Endothelial cell of umbilical vein (primary cell): ENCODE measurements around the gene SLAMF1. TPM values are rescaled to one million over a fixed set of nuclear protein-coding genes. Genes with fewer than 3 reads are reported as not detected.

ENCODE experiments used
- BruUV-seq: library from RNA; stranded (reverse); fragments of 400-500 nt; replicated peaks from 2 replicates; lab custom pipeline; 2021; lab: Mats Ljungman, UMichigan
- CTCF ChIA-PET: fragments of 300-600, 350-600 bp; sonication (Branson Sonifier 250); formaldehyde crosslinking; loops from one replicate; lab custom pipeline; 2021; ENCODE audit warnings: antibody characterized with exemption, inconsistent platforms; lab: Charles Lee
- POLR2A ChIA-PET: fragments of 300-600, 350-600 bp; sonication (Branson Sonifier 250); formaldehyde crosslinking; loops from one replicate; lab custom pipeline; 2021; ENCODE audit warnings: antibody characterized with exemption, inconsistent platforms; lab: Charles Lee
- DNase-seq: peaks from one replicate; pipeline ENCODE4 v3.0.0-alpha.2; 2011; ENCODE audit warnings: low read depth, low spot score
- FAIRE-seq: peaks from 2 replicates; lab custom pipeline; 2011; peaks lifted over from hg19 to GRCh38; lab: Jason Lieb, UNC
- H2AFZ ChIP-seq: 2 replicates; pipeline ENCODE4 v1.6.0; 2012; ENCODE audit warnings: low read depth, low read length, control low read depth, inconsistent platforms
- H3K27ac ChIP-seq: 2 replicates; pipeline ENCODE4 v1.5.1; 2011; ENCODE audit warnings: low read depth, mild to moderate bottlenecking, control low read depth, low read length, moderate library complexity; ENCODE audit not compliant: insufficient read depth
- H3K27me3 ChIP-seq, 2 experiments: 2 replicates each; pipeline versions ENCODE4 v1.6.0 to v1.6.1; 2011; ENCODE audit warnings: low read length in 2 of 2, mixed read lengths in 1 of 2; ENCODE audit not compliant: control insufficient read depth in 2 of 2, insufficient read depth in 2 of 2
- H3K36me3 ChIP-seq, 2 experiments: 2 replicates in 1 of 2; 3 replicates in 1 of 2; pipeline ENCODE4 v1.5.1; 2011; ENCODE audit warnings: low read length in 2 of 2, mild to moderate bottlenecking in 1 of 2, moderate library complexity in 1 of 2; ENCODE audit not compliant: control insufficient read depth in 2 of 2, insufficient read depth in 2 of 2; ENCODE audit errors: extremely low read depth in 1 of 2
- H3K4me1 ChIP-seq: 3 replicates; pipeline ENCODE4 v1.5.1; 2011; ENCODE audit warnings: mild to moderate bottlenecking, low read length; ENCODE audit not compliant: control insufficient read depth, insufficient read depth; ENCODE audit errors: extremely low read depth
- H3K4me2 ChIP-seq: 2 replicates; pipeline ENCODE4 v1.6.1; 2011; ENCODE audit warnings: low read length, control low read depth, mixed read lengths; ENCODE audit not compliant: insufficient read depth
- H3K4me3 ChIP-seq, 3 experiments: fragments of 200-600 bp in 1 of 3; sonication (generic), shearing (Covaris generic) in 1 of 3; replicated peaks in 1 of 3; 2 replicates each; pipeline ENCODE4 v1.5.1; 2011 to 2016; ENCODE audit warnings: control low read depth in 3 of 3, low read length in 3 of 3, mild to moderate bottlenecking in 2 of 3, inconsistent platforms in 1 of 3, low read depth in 1 of 3, moderate library complexity in 1 of 3; ENCODE audit not compliant: insufficient read depth in 1 of 3
- H3K79me2 ChIP-seq: 2 replicates; pipeline ENCODE4 v1.6.0; 2012; ENCODE audit warnings: low read length, inconsistent platforms; ENCODE audit not compliant: control insufficient read depth, insufficient read depth
- H3K9ac ChIP-seq: replicated peaks from 2 replicates; pipeline ENCODE3; 2011; ENCODE audit warnings: low read length, control low read depth; ENCODE audit not compliant: insufficient read depth; ENCODE audit errors: extremely low read depth
- H3K9me1 ChIP-seq: replicated peaks from 3 replicates; pipeline ENCODE4 v1.6.0; 2011; ENCODE audit warnings: mild to moderate bottlenecking, low read length; ENCODE audit not compliant: control insufficient read depth, insufficient read depth; ENCODE audit errors: extremely low read depth
- H3K9me3 ChIP-seq: replicated peaks from 2 replicates; pipeline ENCODE4 v1.5.1; 2012; ENCODE audit warnings: low read length, inconsistent platforms; ENCODE audit not compliant: control insufficient read depth, insufficient read depth
- H4K20me1 ChIP-seq: replicated peaks from 2 replicates; pipeline ENCODE3; 2011; ENCODE audit warnings: mild to moderate bottlenecking, low read length; ENCODE audit not compliant: control insufficient read depth, insufficient read depth; ENCODE audit errors: extremely low read depth
- CTCF ChIP-seq, 2 donors: IDR thresholded peaks; 1 replicate in 1 of 2; 2 replicates in 1 of 2; pipeline ENCODE4 v1.5.1; 2011; ENCODE audit warnings: low read length in 2 of 2, mild to moderate bottlenecking in 2 of 2, moderate library complexity in 2 of 2, control low read depth in 1 of 2, inconsistent platforms in 1 of 2, low read depth in 1 of 2; ENCODE audit not compliant: insufficient read depth in 1 of 2; ENCODE audit errors: extremely low read depth in 1 of 2
- EZH2 ChIP-seq: IDR thresholded peaks from 2 replicates; pipeline ENCODE4 v1.6.1; 2012; ENCODE audit warnings: borderline replicate concordance, low read depth, mild to moderate bottlenecking, moderate library complexity, low read length, inconsistent platforms; ENCODE audit not compliant: severe bottlenecking
- FOS ChIP-seq: IDR thresholded peaks from 2 replicates; pipeline ENCODE4 v1.6.1; 2011; ENCODE audit warnings: mild to moderate bottlenecking, low read length, moderate library complexity, borderline replicate concordance; ENCODE audit not compliant: insufficient read depth
- GATA2 ChIP-seq: IDR thresholded peaks from 2 replicates; pipeline ENCODE4 v1.7.0; 2011; ENCODE audit warnings: low read depth, mild to moderate bottlenecking, moderate library complexity, mixed read lengths, low read length; ENCODE audit not compliant: insufficient read length, insufficient read depth
- JUN ChIP-seq: IDR thresholded peaks from 2 replicates; pipeline ENCODE4 v1.6.1; 2011; ENCODE audit warnings: borderline replicate concordance, low read depth; ENCODE audit not compliant: insufficient read length, insufficient read depth
- MAX ChIP-seq: IDR thresholded peaks from 2 replicates; pipeline ENCODE4 v1.6.1; 2011; ENCODE audit not compliant: insufficient read depth, insufficient read length
- MYC ChIP-seq: IDR thresholded peaks from one replicate; pipeline ENCODE4 v1.6.1; 2011; ENCODE audit warnings: mild to moderate bottlenecking, low read depth, low read length
- POLR2A ChIP-seq: IDR thresholded peaks from 2 replicates; pipeline ENCODE4 v1.6.1; 2012; ENCODE audit warnings: low read depth, mild to moderate bottlenecking, control low read depth, low read length
- POLR2AphosphoS5 ChIP-seq: IDR thresholded peaks from 2 replicates; pipeline ENCODE4 v1.6.1; 2012; ENCODE audit warnings: low read depth, mild to moderate bottlenecking, control low read depth, low read length, moderate library complexity; ENCODE audit not compliant: insufficient read depth
- dilution Hi-C: fragments of 300-500 bp; cut with MboI; formaldehyde crosslinking; loops from one replicate; pipeline ENCODE4 v1.15.0; 2019; ENCODE audit warnings: low sequenced_read_pairs; ENCODE audit not compliant: extremely low pct_ligation_motif_present
- intact Hi-C: fragments of 100-400 bp; cut with micrococcal nuclease; formaldehyde crosslinking; loops from one replicate; pipeline ENCODE4 v1.10.0; 2022
- polyA plus RNA-seq, 4 experiments: library from polyadenylated mRNA; depleted of rRNA in 3 of 4; stranded (reverse) in 3 of 4; unstranded in 1 of 4; fragments of >200 nt; gene quantifications; 2 replicates each; pipeline versions ENCODE4 v1.2.1 to v1.2.3, GENCODE V29; 2011 to 2012; ENCODE audit warnings: missing spikeins in 1 of 4
- total RNA-seq: library from RNA; stranded (reverse); gene quantifications from 2 replicates; pipeline ENCODE4 v1.2.3, GENCODE V29; 2021

SLAMF1 gene
- total and polyA plus RNA-seq, 2 donors (not counting 3 experiments of a cell fraction or from before 2014, with no cell fraction given), result not detected

GRCh38 chr1:160671603-160672517 is 25.0 kb upstream of the SLAMF1 start:
- Histone ChIP-seq H3K27me3 (peaks cover 0 to 3% of the 10 kb centered on the region in 2 experiments), H4K20me1 (no peaks in the 10 kb centered on the region), H3K4me1 (no peaks in the 10 kb centered on the region), H3K4me3 (no peak overlapping the region), H3K4me2 (no peak overlapping the region), H3K27ac (no peak overlapping the region), H3K9me1 (no peaks in the 10 kb centered on the region), H3K9ac (no peak overlapping the region), H3K79me2 (no peaks in the 10 kb centered on the region), H2AFZ (no peak overlapping the region), H3K9me3 (no peaks in the 10 kb centered on the region), H3K36me3 (no peaks in the 10 kb centered on the region)
- TF ChIP-seq EZH2, result no peak
- no peak for TF ChIP-seq MAX
- TF ChIP-seq CTCF (IDR thresholded peaks at IDR 0.05; ENCODE audit: extremely low read depth in 1 of 2, insufficient read depth in 1 of 2, low read depth in 1 of 2, low read length in 2 of 2), result no peak
- TF ChIP-seq GATA2, result no peak
- no peak for TF ChIP-seq MYC
- no peak for TF ChIP-seq FOS
- TF ChIP-seq POLR2AphosphoS5, result no peak
- TF ChIP-seq JUN, result no peak
- no peak for TF ChIP-seq POLR2A
- FAIRE-seq (no peak), DNase-seq (no peak)
- BruUV-seq, result no TSS peak
- dilution Hi-C loops, result no loop called here
- ChIA-PET POLR2A (no interaction called here), CTCF (no interaction called here)
- intact Hi-C loops, result no loop called here
